GM12878 (cell line): ENCODE measurements around the gene PGM2L1. TPM values are rescaled to one million over a fixed set of nuclear protein-coding genes. Genes with fewer than 3 reads are reported as not detected.

ENCODE experiments used
- ATAC-seq: fragments of 200-7000 bp; cut with Tn5 transposase; 3 replicates; pipeline ENCODE4 v1.9.1; 2020; ENCODE audit warnings: mild to moderate bottlenecking, moderate library complexity
- BruUV-seq: library from RNA; stranded (reverse); fragments of 400-500 nt; replicated peaks from 2 replicates; lab custom pipeline; 2021; lab: Mats Ljungman, UMichigan
- CTCF ChIA-PET: fragments of 300-600 bp; sonication (Branson Sonifier 250); formaldehyde crosslinking; extraction: SDS; loops from one replicate; lab custom pipeline; 2021; ENCODE audit warnings: inconsistent platforms; lab: Yijun Ruan, JAX
- POLR2A ChIA-PET: fragments of 350-600 bp; formaldehyde crosslinking; extraction: SDS; loops from one replicate; lab custom pipeline; 2021; ENCODE audit warnings: inconsistent platforms; lab: Charles Lee
- RAD21 ChIA-PET: fragments of 300-600 bp; sonication (Branson Sonifier 250); formaldehyde crosslinking; loops from one replicate; lab custom pipeline; 2023; ENCODE audit warnings: antibody characterized with exemption; ENCODE audit not compliant: unreplicated experiment; lab: Charles Lee
- SMC1A ChIA-PET: fragments of 300-600 bp; sonication (Branson Sonifier 250); formaldehyde crosslinking; loops from one replicate; lab custom pipeline; 2023; ENCODE audit not compliant: unreplicated experiment, uncharacterized antibody; lab: Charles Lee
- DNase-seq: peaks from one replicate; pipeline ENCODE4 v3.0.0-alpha.2; 2011; ENCODE audit warnings: low read depth, low spot score
- FAIRE-seq: peaks from 3 replicates; lab custom pipeline; 2011; peaks lifted over from hg19 to GRCh38; lab: Jason Lieb, UNC
- H2AFZ ChIP-seq: 2 replicates; pipeline ENCODE4 v1.6.0; 2011; ENCODE audit warnings: low read depth, low read length, control low read depth; ENCODE audit not compliant: control insufficient read depth
- H3K27ac ChIP-seq: 2 replicates; pipeline ENCODE4 v1.5.1; 2011; ENCODE audit warnings: control low read depth; ENCODE audit not compliant: control insufficient read depth, insufficient read depth
- H3K27me3 ChIP-seq, 2 experiments: replicated peaks in 1 of 2; 2 replicates each; pipeline versions ENCODE4 v1.6.0 to v1.6.1; 2011; ENCODE audit warnings: low read length in 1 of 2; ENCODE audit not compliant: control insufficient read depth in 2 of 2, insufficient read depth in 2 of 2
- H3K36me3 ChIP-seq, 2 experiments: 2 replicates each; pipeline ENCODE4 v1.5.1; 2011; ENCODE audit warnings: low read length in 1 of 2; ENCODE audit not compliant: control insufficient read depth in 2 of 2, insufficient read depth in 2 of 2
- H3K4me1 ChIP-seq: 2 replicates; pipeline ENCODE4 v1.6.1; 2011; ENCODE audit warnings: mild to moderate bottlenecking, low read length, moderate library complexity, mixed read lengths; ENCODE audit not compliant: control insufficient read depth, insufficient read depth
- H3K4me2 ChIP-seq: 2 replicates; pipeline ENCODE4 v1.6.0; 2011; ENCODE audit warnings: control low read depth; ENCODE audit not compliant: control insufficient read depth, insufficient read depth
- H3K4me3 ChIP-seq: fragments of 200-600 bp; sonication (generic); 2 replicates; pipeline ENCODE4 v1.5.1; 2016
- H3K79me2 ChIP-seq: 2 replicates; pipeline ENCODE4 v1.6.0; 2011; ENCODE audit warnings: low read length; ENCODE audit not compliant: control insufficient read depth, insufficient read depth
- H3K9ac ChIP-seq: 2 replicates; pipeline ENCODE4 v1.8.0; 2011; ENCODE audit warnings: low read length, control low read depth, mixed read lengths; ENCODE audit not compliant: control insufficient read depth, insufficient read depth
- H3K9me3 ChIP-seq: replicated peaks from 3 replicates; pipeline ENCODE4 v1.5.1; 2011; ENCODE audit warnings: mild to moderate bottlenecking, low read length; ENCODE audit not compliant: control insufficient read depth, insufficient read depth
- H4K20me1 ChIP-seq: 2 replicates; pipeline ENCODE4 v1.6.0; 2011; ENCODE audit not compliant: control insufficient read depth, insufficient read depth
- CREM ChIP-seq: IDR thresholded peaks from 2 replicates; pipeline ENCODE4 v1.6.1; 2014; ENCODE audit warnings: antibody characterized with exemption, low read depth
- EGR1 ChIP-seq, 2 experiments: IDR thresholded peaks; 1 replicate in 1 of 2; 2 replicates in 1 of 2; pipeline ENCODE4 v1.6.1; 2011 to 2012; ENCODE audit warnings: low read depth in 2 of 2, low read length in 2 of 2, borderline replicate concordance in 1 of 2, mild to moderate bottlenecking in 1 of 2, moderate library complexity in 1 of 2
- ELK1 ChIP-seq: IDR thresholded peaks from 2 replicates; pipeline ENCODE4 v1.6.1; 2012; ENCODE audit warnings: low read depth, low read length, improper control_type of control experiment
- JUNB ChIP-seq: IDR thresholded peaks from 2 replicates; pipeline ENCODE4 v1.6.1; 2016; ENCODE audit warnings: antibody characterized with exemption, mild to moderate bottlenecking
- NBN ChIP-seq: fragments of 450-650 bp; IDR thresholded peaks from 2 replicates; pipeline ENCODE4 v1.6.1; 2016
- NFIC ChIP-seq: IDR thresholded peaks from 2 replicates; pipeline ENCODE4 v1.6.1; 2012; ENCODE audit warnings: low read depth, mild to moderate bottlenecking, inconsistent platforms, low read length, moderate library complexity
- NFXL1 ChIP-seq: fragments of 450-650 bp; IDR thresholded peaks from 2 replicates; pipeline ENCODE4 v1.6.1; 2017; ENCODE audit warnings: antibody characterized with exemption, mild to moderate bottlenecking, borderline replicate concordance
- POLR2A ChIP-seq: IDR thresholded peaks from 2 replicates; pipeline ENCODE4 v1.6.1; 2011; ENCODE audit warnings: low read depth, mild to moderate bottlenecking, low read length
- RB1 ChIP-seq: fragments of 450-650 bp; formaldehyde crosslinking; IDR thresholded peaks from 2 replicates; pipeline ENCODE4 v1.6.1; 2017; ENCODE audit warnings: mild to moderate bottlenecking, borderline replicate concordance
- RCOR1 ChIP-seq: conservative IDR thresholded peaks from 2 replicates; pipeline ENCODE4 v1.6.1; 2012; ENCODE audit warnings: low read depth, low read length, improper control_type of control experiment
- RELB ChIP-seq: fragments of 450-650 bp; IDR thresholded peaks from 2 replicates; pipeline ENCODE4 v1.6.1; 2017; ENCODE audit warnings: low read depth, mild to moderate bottlenecking, moderate library complexity
- SP1 ChIP-seq: IDR thresholded peaks from one replicate; pipeline ENCODE4 v1.6.1; 2011; ENCODE audit warnings: low read depth, low read length
- SPI1 ChIP-seq: IDR thresholded peaks from 2 replicates; pipeline ENCODE4 v1.6.1; 2011; ENCODE audit warnings: low read depth, mild to moderate bottlenecking, low read length, moderate library complexity, borderline replicate concordance; ENCODE audit not compliant: insufficient read depth
- SREBF2 ChIP-seq: IDR thresholded peaks from 2 replicates; pipeline ENCODE4 v1.6.1; 2012; ENCODE audit warnings: mild to moderate bottlenecking, low read length
- TAF1 ChIP-seq: IDR thresholded peaks from 2 replicates; pipeline ENCODE4 v1.6.1; 2011; ENCODE audit warnings: mild to moderate bottlenecking, low read depth, low read length, borderline replicate concordance
- ZBED1 ChIP-seq: IDR thresholded peaks from 2 replicates; pipeline ENCODE4 v1.6.1; 2016; ENCODE audit warnings: borderline replicate concordance
- ZNF24 ChIP-seq: fragments of 450-650 bp; IDR thresholded peaks from 2 replicates; pipeline ENCODE4 v1.6.1; 2017; ENCODE audit warnings: antibody characterized with exemption, mild to moderate bottlenecking
- WGBS: methylation state at CpG from one replicate; pipeline ENCODE4 v1.1.6; 2016; ENCODE audit warnings: low lambda C conversion rate; ENCODE audit not compliant: insufficient replicate concordance, insufficient coverage; ENCODE audit errors: missing lambda C conversion rate; 5-methylcytosine and 5-hydroxymethylcytosine counted together
- in situ Hi-C: fragments of 300-500 bp; cut with MboI; formaldehyde crosslinking; loops from 9 replicates; pipeline ENCODE4 v1.14.3; 2018; ENCODE audit warnings: mixed read lengths
- intact Hi-C: fragments of 100-400 bp; cut with micrococcal nuclease; formaldehyde crosslinking; loops from one replicate; pipeline ENCODE4 v1.14.2; 2022; ENCODE audit not compliant: unreplicated experiment
- polyA plus RNA-seq, 11 experiments: library from polyadenylated mRNA; depleted of rRNA in 4 of 11; unstranded in 6 of 11; stranded (reverse) in 5 of 11; fragments of >200 nt; fragmentation: Nextera tagmentation in 4 of 11; fragmentation: Illumina TruSeq in 1 of 11; extraction: Ambion mirVana in 4 of 11; extraction: Trizol in 1 of 11; gene quantifications; 1 replicate in 1 of 11; 2 replicates in 10 of 11; pipeline versions ENCODE4 v1.2.1 to v1.2.3, GENCODE V29; 2011 to 2016; ENCODE audit warnings: inconsistent platforms in 2 of 11, missing spikeins in 2 of 11, low read depth in 1 of 11
- total RNA-seq, 4 experiments: library from RNA; depleted of rRNA in 3 of 4; stranded (reverse); fragments of >200 nt in 3 of 4; fragmentation: Illumina TruSeq in 1 of 4; extraction: Trizol in 1 of 4; gene quantifications; 2 replicates each; pipeline versions ENCODE4 v1.2.1 to v1.2.3, GENCODE V29; 2013 to 2021
- TF ChIP-seq, protein P1 (sequence below): IDR thresholded peaks from 2 replicates; pipeline ENCODE4 v1.6.1; 2011; ENCODE audit warnings: low read depth, low read length, improper control_type of control experiment, borderline replicate concordance

The PGM2L1 gene
- total and polyA plus RNA-seq, 10 of the 15 experiments (the other 5 are each of a cell fraction or from before 2014, with no cell fraction given), result 0.04 to 0.20 (median 0.13) TPM; not detected in 1

- TF ChIP-seq RELB (no peak), POLR2A (no peak), NFXL1 (no peak), SPI1 (no peak), EGR1 (IDR thresholded peaks at IDR 0.05; ENCODE audit: borderline replicate concordance in 1 of 2, low read depth in 2 of 2, low read length in 2 of 2) (no peak), NFIC (no peak)
- TF ChIP-seq, protein P1, sequence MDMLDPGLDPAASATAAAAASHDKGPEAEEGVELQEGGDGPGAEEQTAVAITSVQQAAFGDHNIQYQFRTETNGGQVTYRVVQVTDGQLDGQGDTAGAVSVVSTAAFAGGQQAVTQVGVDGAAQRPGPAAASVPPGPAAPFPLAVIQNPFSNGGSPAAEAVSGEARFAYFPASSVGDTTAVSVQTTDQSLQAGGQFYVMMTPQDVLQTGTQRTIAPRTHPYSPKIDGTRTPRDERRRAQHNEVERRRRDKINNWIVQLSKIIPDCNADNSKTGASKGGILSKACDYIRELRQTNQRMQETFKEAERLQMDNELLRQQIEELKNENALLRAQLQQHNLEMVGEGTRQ, result no peak
Observed at GRCh38 chr11:74429205-74429604, 31.0 kb upstream of the PGM2L1 start (continued).

GRCh38 chr11:74427384-74427886 is 29.2 kb upstream of the PGM2L1 start:
- Histone ChIP-seq H3K9ac (no peak overlapping the region), H3K79me2 (no peaks in the 10 kb centered on the region), H3K4me1 (no peaks in the 10 kb centered on the region), H3K36me3 (no peaks in the 10 kb centered on the region), H3K27me3 (no peaks in the 10 kb centered on the region), H3K4me2 (no peak overlapping the region), H3K4me3 (no peak overlapping the region), H3K9me3 (no peaks in the 10 kb centered on the region), H4K20me1 (no peaks in the 10 kb centered on the region), H3K27ac (no peak overlapping the region), H2AFZ (no peak overlapping the region)
- RAD21 ChIA-PET, result interaction anchor here (1.2 kb wide), 1 partner anchor 9 kb away, joined by 4 read pairs; no protein-coding TSS in a partner anchor
- intact Hi-C loops (no loop called here), in situ Hi-C loops (no loop called here)
- no peak for DNase-seq
- no peak for ATAC-seq
- BruUV-seq, result no TSS peak
- SMC1A ChIA-PET, result interaction anchor here (1.5 kb wide), 1 partner anchor 172 kb away, joined by 4 read pairs; no protein-coding TSS in a partner anchor
- CTCF ChIA-PET, result interaction anchor here (0.7 to 2.0 kb wide), 4 partner anchors 23 to 40 kb away, joined by 3 to 12 read pairs (median 4); partner anchors contain the start of gene PGM2L1
- WGBS, result 44% methylated on average over 4 of the region's 4 CpGs
- POLR2A ChIA-PET, result no interaction called here
- peak; percentile 52 for FAIRE-seq
- TF ChIP-seq ZBED1 (no peak), ZNF24 (no peak), CREM (no peak), RCOR1 (no peak), ELK1 (no peak), JUNB (no peak), NBN (no peak), SP1 (no peak), SREBF2 (no peak), EGR1 (IDR thresholded peaks at IDR 0.05; ENCODE audit: borderline replicate concordance in 1 of 2, low read depth in 2 of 2, low read length in 2 of 2) (no peak), TAF1 (no peak), RB1 (no peak)
